Femur (tissue), 1 donor: ENCODE measurements around the gene CFAP300.

Experiments
- DNase-seq: peaks from one replicate; pipeline ENCODE4 v3.0.0-alpha.2; 2017

CFAP300 gene

DNA sequence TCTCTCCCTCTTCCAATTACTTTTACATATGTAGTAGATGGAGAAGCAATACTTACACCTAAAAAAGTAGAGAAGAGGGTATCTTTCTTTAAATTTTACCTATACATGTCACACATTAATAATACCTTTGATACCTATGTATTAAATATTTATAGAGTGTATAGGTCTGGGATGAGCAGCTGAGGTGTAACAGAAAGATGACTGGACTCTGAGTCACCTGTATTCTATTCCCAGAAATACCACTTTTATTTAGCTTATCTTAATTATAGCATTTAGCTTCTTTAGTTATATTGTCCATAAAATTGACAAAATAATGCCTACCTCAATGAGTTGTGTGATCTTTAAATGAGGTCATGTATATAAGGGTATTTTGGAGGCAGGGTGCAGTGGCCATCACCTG lies 32.4 kb downstream of the CFAP300 start:
- DNase-seq: no peak

DNA sequence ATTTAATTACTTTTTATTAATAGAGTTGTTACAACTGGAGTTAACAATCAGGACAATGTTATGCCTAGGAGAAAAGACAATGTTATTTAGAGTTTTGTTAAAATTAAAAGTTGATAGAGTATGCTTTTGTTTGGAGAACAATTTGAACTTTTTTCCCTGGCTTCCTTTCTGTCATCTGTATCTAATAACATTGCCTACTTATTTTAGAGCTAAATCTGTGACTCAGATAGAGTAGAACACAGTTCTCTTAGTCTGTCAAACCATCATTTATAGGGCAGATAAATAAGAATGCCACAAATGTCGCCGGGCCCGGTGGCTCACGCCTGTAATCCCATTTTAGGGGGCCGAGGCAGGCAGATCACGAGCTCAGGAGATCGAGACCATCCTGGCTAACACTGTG lies 34.1 kb downstream of the CFAP300 start:
- DNase-seq: no peak

GRCh38 chr11:102085864-102086551 lies 38.8 kb downstream of the CFAP300 start:
- DNase-seq: no peak

DNA sequence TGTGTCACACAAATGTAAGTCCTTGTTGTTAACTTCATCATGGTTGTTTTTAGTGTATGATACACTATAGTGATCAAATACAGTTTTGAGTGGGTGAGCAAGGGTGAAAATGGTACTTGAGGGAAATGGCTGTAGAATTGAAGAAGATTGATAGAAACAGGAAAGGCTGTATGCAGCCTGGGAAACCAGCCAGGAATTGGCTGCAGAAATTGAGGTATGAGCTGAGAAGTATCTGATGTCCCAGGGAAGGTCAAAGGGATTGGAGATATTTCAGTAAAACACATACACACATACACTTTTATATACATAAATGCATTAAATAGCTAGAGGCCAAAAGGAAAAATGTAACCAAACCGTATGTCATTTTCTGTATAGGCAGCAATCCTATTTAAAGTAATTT lies 49.9 kb downstream of the CFAP300 start:
- DNase-seq: no peak

- no peak for DNase-seq
These were observed 52.5 kb downstream of the CFAP300 start for GRCh38 chr11:102099755-102100154.

DNA sequence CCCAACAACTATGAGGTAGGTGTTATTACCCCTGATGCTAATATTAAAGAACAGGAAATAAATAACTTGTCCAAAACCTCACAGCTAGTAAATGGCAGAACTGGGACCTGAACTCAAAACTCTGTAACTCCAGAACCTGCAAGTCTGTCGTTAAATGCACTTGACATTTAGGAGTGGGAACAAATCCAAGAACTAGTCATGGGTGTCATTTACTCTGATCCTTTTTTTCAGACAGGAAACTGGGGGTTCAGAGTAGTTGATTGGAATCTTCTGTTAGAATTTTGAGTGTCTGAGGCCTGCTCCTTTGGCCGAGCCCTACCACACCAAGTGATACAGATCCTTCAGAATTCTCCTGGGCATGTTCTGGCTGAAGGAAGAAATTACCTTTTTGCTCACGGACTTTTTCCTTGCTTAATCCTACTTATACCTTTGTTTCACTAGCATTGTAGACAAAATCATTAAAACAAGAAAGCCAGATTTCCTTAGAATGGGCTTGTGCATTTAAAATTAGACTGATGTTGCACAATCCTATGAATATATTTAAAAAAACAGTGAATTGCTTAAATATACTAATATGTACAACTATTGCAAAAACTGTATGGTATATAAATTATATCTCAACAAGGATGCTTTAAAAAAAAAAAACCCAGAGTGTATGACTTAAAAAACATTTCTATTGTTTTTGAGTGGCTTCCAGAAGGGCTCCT lies 61.6 kb downstream of the CFAP300 start:
- DNase-seq: no peak

DNA sequence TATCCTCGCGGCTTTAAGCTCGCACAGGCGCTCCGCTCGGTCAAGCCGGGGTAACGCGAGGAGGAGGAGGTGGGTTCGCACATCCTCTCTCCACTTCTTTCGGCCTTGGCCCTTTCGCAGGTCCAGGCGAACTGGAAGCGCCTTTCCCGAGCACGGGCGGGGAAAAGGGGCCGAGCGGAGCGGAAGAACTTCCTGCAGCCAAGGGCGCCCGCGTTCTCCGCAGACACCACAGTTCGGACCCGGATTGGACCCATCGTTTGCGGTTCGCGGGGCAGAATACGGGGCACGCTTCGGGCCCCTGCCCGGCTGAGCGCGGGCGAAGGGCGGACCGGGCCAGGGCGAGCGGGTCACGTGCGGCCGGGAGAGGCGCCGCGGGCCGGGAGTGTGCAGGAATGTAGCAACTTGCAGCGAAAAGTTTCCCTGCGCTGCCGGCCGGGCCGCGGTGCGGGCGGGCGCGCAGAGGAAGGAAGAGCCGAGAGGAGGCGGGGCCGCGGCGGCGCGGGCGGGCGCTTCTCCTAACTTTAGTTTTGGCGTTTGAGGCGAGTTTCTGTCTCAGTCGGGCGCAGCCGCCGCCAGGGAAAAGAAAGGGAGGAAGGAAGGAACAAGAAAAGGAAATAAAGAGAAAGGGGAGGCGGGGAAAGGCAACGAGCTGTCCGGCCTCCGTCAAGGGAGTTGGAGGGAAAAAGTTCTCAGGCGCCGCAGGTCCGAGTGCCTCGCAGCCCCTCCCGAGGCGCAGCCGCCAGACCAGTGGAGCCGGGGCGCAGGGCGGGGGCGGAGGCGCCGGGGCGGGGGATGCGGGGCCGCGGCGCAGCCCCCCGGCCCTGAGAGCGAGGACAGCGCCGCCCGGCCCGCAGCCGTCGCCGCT lies 62.9 kb downstream of the CFAP300 start, which contains the start of gene YAP1:
TSS of gene YAP1 (plus strand) at position 552 of the 865 bp plus-strand sequence. CDS start 402 bp downstream, outside the sequence.
- DNase-seq: peak; percentile 94

- DNase-seq: no peak
These were observed 63.4 kb downstream of the CFAP300 start for GRCh38 chr11:102110761-102111010.

DNA sequence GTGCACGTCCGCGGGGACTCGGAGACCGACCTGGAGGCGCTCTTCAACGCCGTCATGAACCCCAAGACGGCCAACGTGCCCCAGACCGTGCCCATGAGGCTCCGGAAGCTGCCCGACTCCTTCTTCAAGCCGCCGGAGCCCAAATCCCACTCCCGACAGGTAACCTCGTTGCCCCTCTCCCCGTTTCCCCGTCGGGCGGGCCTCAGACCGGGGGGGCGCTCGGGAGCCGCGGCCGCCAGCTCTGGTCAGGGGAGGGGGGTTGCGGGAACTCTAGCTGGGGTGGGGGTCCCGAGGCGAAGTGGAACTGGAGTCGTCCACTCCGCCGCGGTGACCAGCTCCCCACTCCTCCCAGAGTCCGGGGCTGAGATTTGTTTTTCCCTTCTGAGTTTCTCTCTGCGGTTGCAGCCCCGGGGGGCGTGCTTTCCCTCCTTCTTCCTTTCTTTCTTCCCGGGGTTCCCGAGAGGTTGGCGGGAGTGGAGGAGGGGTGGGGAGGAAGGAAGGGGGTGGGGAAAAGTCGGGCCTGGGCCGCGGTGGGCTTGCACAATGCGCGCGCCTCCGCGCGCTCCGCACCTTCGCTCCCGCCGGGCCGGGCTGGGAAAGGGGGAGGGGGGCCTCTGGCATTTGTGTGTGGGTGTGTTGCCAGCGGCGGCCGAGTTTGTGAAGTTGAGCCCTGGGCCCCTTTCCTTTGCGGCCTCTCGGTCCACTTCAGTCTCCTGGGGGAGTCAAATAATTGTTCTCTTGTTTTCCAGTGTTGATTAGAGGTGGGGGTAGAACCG lies 64.0 kb downstream of the CFAP300 start:
- DNase-seq: peak; percentile 89

GRCh38 chr11:102111787-102112508 lies 64.7 kb downstream of the CFAP300 start:
- no peak for DNase-seq

GRCh38 chr11:102112509-102112821 lies 65.2 kb downstream of the CFAP300 start:
- peak; percentile 27 for DNase-seq

DNA sequence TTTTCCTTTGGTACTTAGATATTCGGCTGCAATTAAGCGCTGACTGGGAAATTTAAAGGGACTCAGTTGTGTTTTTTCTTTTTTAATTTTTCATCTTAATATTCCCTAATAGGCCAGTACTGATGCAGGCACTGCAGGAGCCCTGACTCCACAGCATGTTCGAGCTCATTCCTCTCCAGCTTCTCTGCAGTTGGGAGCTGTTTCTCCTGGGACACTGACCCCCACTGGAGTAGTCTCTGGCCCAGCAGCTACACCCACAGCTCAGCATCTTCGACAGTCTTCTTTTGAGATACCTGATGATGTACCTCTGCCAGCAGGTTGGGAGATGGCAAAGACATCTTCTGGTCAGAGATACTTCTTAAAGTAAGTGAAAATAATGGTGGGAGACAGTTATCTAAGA lies 66.8 kb downstream of the CFAP300 start:
- DNase-seq: no peak

DNA sequence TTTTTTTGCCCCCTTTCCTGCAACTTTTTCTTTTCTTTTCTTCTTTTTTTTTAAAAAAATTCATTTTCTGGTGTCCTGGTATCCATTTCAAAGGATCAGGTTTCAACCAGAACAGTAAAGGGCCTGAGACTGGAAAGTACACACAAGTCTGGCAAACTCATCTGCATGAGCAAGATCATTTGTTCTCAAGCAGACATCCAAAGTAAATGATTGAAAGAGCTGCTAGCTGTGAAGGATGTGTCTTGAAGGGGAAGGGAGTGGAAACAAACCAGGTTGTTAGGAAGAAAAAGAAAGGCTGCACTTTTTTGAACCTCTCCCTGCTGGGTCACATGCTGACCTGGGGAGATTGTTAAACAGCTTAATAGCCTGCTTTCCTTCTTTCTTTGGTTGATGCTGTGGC lies 68.3 kb downstream of the CFAP300 start:
- DNase-seq: no peak

DNA sequence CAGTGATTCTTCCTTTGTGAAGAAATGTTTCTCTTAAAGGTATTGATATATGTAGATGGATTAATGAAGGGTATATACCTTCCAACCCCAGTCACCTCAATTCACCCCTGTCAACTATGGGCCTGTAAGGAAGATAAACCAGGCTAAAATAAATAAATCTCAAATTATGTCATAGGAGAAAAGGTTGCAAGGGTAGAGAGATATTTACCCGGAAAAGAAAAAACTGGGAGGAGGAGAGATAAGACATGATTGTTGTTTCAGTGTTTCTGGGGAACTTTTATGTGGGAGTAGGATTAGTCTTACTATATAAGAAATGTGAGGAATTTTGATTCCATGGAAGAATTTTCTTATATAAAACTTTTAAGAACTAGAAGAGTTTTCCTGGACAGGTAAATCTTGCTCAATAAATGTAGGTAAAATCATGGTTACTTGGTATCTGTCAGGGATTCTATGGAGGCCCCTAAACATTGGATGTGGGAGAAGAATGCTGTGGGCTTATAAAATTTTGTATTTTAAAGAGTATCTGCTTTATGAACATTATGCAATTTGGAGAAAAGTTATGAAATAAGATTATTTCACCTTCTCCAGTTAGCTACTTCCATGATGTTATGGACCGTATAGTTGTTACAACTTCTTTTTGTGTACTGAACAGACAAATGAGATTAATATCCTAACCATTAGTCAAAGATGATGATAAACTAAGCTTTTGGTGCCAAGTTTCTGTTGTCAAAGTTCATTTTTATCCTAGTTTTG lies 69.4 kb downstream of the CFAP300 start:
- no peak for DNase-seq

- no peak for DNase-seq
These were observed 70.4 kb downstream of the CFAP300 start for GRCh38 chr11:102117472-102118113.

DNA sequence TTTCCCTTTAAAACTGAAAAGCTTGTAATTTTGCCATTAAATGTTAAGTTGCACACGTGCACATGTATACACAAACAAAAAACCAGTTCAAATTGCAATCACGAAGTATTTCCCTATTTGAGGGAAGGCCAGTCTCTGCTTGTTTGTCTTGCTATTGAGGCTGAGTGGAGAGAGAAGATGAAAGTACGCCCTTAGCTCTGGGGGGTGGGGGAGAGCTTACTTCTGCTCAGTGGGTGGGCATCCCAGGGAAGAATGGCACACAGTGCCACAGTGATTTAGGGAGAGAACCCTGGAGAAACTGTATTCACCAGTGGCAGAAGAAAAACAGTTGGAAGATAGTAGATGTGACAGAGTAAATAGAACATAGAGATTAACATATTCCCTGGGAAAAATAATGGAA lies 71.7 kb downstream of the CFAP300 start:
- no peak for DNase-seq

- DNase-seq: no peak
These were observed 72.8 kb downstream of the CFAP300 start for GRCh38 chr11:102119997-102120396.

- no peak for DNase-seq
These were observed 73.3 kb downstream of the CFAP300 start for GRCh38 chr11:102120437-102120973.

- no peak for DNase-seq
These were observed 74.1 kb downstream of the CFAP300 start for GRCh38 chr11:102121329-102121728.
